HG03135 (cell line): ENCODE results near the gene DNAJA3.

ENCODE experiments used
- ATAC-seq: cut with Tn5 transposase; IDR thresholded peaks from one replicate; pipeline ENCODE4 v1.9.1; 2021; ENCODE audit warnings: mild to moderate bottlenecking, moderate library complexity; ENCODE audit not compliant: unreplicated experiment

The DNAJA3 gene

GRCh38 chr16:4404967-4405696, 20.5 kb upstream of the DNAJA3 start:
- no peak for ATAC-seq

- no peak for ATAC-seq
Measured at GRCh38 chr16:4407543-4408322, 17.9 kb upstream of the DNAJA3 start.

GRCh38 chr16:4408323-4408690, 17.4 kb upstream of the DNAJA3 start:
- no peak for ATAC-seq

DNA sequence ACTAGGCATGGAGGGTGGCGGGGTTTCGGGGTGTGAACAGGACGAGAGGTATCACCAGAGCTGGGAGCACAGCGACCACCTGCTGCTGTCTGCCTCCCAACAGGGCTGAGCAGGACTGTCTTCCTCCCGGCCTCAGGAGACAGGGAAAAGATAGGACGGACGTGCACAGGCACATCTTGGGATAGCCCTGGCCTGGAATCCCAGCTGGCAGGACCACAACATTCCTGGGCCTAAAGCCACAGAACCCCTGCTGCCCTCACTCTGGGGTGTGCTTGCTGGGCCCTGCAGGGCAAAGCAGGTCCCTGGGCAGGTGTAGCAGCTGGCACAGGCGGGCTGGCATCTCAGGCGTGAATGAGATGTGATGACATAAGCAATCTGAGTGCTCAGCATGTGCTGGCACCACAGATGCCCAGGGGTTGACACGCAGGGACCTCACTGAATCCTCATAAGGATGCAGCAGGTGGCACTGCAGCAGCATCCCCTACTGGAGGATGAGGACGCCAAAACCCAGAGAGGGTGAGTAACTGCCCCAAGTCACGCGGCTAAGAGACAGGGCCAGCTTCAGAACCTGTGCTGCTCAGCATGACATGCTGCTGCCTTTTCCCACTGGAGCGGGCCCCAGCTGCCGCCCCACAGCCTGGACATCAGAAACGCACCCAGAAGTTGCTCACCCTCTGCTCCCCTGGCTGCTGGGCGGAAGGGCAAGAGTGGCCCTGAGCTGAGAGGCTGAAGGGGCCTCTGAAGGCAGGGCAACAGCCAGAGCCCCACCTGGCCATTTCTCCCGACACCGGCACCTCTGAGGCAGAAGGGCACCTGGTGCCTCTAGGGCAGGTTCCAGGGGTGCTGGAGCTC, 16.4 kb upstream of the DNAJA3 start:
- ATAC-seq = no peak

GRCh38 chr16:4410335-4411075, 15.2 kb upstream of the DNAJA3 start:
- ATAC-seq = no peak

- ATAC-seq = no peak
Measured at GRCh38 chr16:4411684-4412083, 14.0 kb upstream of the DNAJA3 start.

DNA sequence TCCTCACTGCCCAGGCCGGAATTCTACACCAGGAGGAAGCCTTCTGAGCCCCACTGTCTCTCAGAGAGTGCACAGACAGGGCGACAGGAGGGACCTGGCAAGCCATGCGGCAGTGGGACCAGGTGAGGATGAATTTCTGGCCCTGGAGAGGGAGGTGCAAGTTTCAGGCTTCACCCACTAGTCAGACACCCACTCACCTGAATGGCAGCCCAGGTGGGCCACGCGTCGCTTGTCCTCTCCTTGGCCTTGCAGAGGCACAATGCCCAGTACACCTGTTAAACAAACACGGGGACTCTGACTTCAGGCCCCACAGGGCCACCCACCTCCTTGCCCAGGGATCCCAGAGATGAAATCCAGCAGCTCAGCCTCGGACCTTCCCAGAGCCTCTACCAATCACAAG, 13.5 kb upstream of the DNAJA3 start:
- ATAC-seq = no peak

- ATAC-seq = no peak
Measured at GRCh38 chr16:4412854-4413253, 12.8 kb upstream of the DNAJA3 start.

- peak; percentile 51 for ATAC-seq
Measured at GRCh38 chr16:4414187-4414917, 11.3 kb upstream of the DNAJA3 start.

- ATAC-seq = peak; percentile 18
Measured at GRCh38 chr16:4415538-4416199, 10.0 kb upstream of the DNAJA3 start.

- ATAC-seq = peak; percentile 51
Measured at GRCh38 chr16:4416200-4417032, 9.3 kb upstream of the DNAJA3 start, which contains the start of gene CORO7. Gene CORO7, minus strand, starts transcription at chr16:4416596. Its CDS starts 78 bp downstream, at chr16:4416518.

GRCh38 chr16:4419402-4419959, 6.2 kb upstream of the DNAJA3 start:
- no peak for ATAC-seq

DNA sequence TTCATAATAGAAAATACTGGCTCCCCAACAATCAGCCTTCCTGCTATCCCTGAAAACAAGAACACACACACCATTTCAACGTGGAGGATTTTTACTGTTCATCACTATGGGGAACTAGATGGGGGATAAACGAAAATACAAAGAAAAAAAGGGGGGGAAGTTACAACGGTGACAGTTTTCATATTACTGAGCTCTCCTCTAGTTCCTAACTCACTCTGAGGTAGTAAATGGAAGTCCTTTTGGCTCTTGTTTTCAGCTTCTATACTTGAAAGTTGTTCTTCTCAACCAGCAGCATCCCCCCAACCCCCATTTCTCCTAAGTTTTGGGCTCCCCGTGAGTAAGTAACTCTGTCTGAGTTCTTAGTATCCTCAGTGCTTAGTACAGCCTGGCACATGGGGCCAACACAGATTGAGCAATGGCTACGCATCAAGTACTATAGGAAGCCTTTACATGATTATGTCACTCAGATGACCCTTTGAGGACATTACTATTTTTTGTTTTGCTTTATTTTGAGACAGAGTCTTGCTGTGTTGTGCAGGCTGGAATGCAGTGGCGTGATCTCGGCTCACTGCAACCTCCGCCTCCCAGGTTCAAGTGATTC, 5.1 kb upstream of the DNAJA3 start:
- no peak for ATAC-seq

DNA sequence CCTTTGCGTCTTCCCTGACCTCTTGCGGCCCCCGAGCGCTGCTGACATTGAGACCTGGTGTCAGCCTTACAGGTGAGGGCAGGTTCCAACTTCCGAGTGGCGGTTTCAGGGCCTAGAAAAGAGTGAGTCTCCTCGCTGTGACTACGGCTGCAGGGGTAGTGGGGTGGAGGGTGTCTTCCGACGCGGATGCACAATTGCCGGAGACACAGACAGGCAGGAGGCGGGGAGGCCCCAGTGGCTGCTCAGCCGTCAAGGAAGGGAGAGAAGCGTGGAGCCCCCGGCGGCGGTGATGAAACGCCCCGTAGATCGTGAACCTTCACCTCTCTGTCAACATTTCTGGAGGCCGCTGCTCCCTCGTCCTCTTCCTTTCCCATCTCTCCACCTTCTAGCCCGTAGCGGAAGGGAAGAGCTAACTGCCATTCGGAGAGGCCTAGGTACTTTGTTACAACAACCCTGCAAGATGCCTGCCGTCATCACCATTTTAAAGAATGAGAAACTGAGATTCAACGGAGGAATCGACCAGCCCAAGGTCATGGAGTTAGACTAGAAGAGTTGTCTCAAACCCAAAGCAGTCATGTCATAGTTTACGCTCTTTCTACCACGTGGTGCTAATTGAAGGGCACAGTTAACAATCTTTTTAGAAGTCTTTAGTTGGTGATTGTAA, 485 bp downstream of the DNAJA3 start:
- ATAC-seq = peak; percentile 26

- ATAC-seq = no peak
Measured at GRCh38 chr16:4426722-4427372, 1.2 kb downstream of the DNAJA3 start.

GRCh38 chr16:4428500-4428899, 2.8 kb downstream of the DNAJA3 start:
- ATAC-seq = no peak

GRCh38 chr16:4431023-4431422, 5.4 kb downstream of the DNAJA3 start:
- ATAC-seq = no peak
